ENCODE results near the gene FARS2. TPM values are rescaled to one million over a fixed set of nuclear protein-coding genes. Genes with fewer than 3 reads are reported as not detected.

FARS2 gene
- polyA plus RNA-seq, 1 donor (not counting 4 experiments of a cell fraction or from before 2014, with no cell fraction given), result 21.3 TPM

DNA sequence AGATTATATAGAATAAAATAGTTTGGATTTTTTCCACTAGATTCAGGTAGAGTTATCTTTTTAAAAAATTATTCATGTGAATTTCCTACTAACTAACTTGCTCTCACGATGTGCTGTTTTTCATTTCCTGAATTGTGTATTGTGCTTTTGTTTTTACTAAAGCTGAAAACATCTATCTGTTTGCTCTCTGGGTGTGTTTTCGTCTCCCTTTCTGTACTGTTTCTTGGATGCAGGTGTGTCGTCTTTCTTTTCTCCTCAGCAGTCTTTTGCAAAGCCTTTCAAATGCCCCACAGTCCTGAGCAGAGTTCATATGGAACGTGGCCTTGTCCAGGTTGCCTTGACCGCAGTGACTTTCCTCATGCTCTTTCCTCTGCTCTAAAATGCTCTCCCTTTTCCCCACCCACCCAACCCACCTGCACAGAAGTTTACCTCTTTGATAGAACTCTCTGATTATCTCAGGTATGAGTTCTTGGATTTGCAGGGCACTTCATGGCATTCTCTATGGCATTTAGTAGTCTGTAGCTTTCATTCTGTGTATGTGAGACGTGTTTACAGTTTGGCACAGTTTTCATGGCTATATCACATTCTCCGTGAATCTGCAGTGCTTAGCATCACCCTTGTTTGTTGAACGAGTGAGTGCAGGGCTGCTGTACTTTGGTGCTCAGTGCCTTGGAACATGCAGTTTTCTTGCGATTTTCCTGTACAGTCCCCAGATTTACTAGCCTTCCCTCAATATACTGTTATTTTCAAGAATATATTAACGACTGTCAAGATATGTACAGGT lies 77.1 kb downstream of the FARS2 start:
- Histone ChIP-seq H3K36me3 (ENCODE audit: control insufficient read depth in 2 of 2, extremely low read depth in 1 of 2, insufficient read depth in 2 of 2, low read length in 2 of 2) (no peaks in the 10 kb centered on the region), H3K9me3 (ENCODE audit: control insufficient read depth, low read depth, low read length) (no peaks in the 10 kb centered on the region), H3K9me1 (ENCODE audit: control insufficient read depth, extremely low read depth, insufficient read depth, low read length) (no peaks in the 10 kb centered on the region), H3K27ac (ENCODE audit: control insufficient read depth, insufficient read depth, low read length) (no peak overlapping the region), H2AFZ (ENCODE audit: control insufficient read depth, low read length) (no peak overlapping the region), H3K27me3 (ENCODE audit: control insufficient read depth, extremely low read depth, insufficient read depth, low read length) (no peaks in the 10 kb centered on the region), H3K4me2 (ENCODE audit: control insufficient read depth, extremely low read depth, insufficient read depth, low read depth, low read length) (no peak overlapping the region), H3K79me2 (ENCODE audit: control insufficient read depth, insufficient read depth, low read length) (peaks cover 5% of the 10 kb centered on the region), H3K9ac (ENCODE audit: control insufficient read depth, extremely low read depth, insufficient read depth, low read length) (no peak overlapping the region), H3K4me1 (ENCODE audit: control insufficient read depth, extremely low read depth, insufficient read depth, low read length) (peaks cover 3% of the 10 kb centered on the region), H3K4me3 (ENCODE audit: control insufficient read depth in 2 of 3, extremely low read depth in 1 of 3, insufficient read depth in 2 of 3, low read depth in 1 of 3, low read length in 3 of 3) (no peak overlapping the region), H4K20me1 (ENCODE audit: control insufficient read depth, extremely low read depth, insufficient read depth, low read length) (peaks cover 5% of the 10 kb centered on the region)
- dilution Hi-C loops (cut with MboI; ENCODE audit: extremely low pct_ligation_motif_present, low sequenced_read_pairs), result no loop called here
- DNase-seq (ENCODE audit: low read depth, low spot score), result no peak
- no peak for TF ChIP-seq EZH2 (IDR thresholded peaks at IDR 0.05; ENCODE audit: low read length)
- TF ChIP-seq, protein P1, sequence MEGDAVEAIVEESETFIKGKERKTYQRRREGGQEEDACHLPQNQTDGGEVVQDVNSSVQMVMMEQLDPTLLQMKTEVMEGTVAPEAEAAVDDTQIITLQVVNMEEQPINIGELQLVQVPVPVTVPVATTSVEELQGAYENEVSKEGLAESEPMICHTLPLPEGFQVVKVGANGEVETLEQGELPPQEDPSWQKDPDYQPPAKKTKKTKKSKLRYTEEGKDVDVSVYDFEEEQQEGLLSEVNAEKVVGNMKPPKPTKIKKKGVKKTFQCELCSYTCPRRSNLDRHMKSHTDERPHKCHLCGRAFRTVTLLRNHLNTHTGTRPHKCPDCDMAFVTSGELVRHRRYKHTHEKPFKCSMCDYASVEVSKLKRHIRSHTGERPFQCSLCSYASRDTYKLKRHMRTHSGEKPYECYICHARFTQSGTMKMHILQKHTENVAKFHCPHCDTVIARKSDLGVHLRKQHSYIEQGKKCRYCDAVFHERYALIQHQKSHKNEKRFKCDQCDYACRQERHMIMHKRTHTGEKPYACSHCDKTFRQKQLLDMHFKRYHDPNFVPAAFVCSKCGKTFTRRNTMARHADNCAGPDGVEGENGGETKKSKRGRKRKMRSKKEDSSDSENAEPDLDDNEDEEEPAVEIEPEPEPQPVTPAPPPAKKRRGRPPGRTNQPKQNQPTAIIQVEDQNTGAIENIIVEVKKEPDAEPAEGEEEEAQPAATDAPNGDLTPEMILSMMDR (optimal IDR thresholded peaks at IDR 0.05 in 1 of 3, IDR thresholded peaks at IDR 0.05 in 1 of 3, conservative IDR thresholded peaks at IDR 0.05 in 1 of 3; ENCODE audit: extremely low read depth in 1 of 3, insufficient read depth in 2 of 3, low read length in 3 of 3), result no peak
- no peak for FAIRE-seq

DNA sequence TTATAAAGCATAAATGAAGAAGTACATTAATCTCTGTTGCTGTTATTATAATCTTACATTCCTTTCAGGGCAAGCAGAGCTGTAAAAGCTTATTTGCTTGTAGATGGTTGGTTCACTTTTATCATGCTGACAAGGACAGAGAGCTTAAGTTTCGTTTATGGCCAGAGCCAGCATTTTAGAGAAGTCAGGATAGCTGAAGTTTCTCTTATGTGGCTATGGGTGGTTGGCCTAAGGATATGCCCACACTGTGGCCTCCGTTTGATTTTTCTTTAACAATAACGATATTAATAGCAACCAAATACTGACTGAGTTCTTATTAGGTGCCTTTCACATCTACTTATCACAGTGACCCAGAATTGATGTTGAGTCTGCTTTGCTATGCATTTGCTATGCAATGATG lies 78.5 kb downstream of the FARS2 start:
- TF ChIP-seq, protein P1 (optimal IDR thresholded peaks at IDR 0.05 in 1 of 3, IDR thresholded peaks at IDR 0.05 in 1 of 3, conservative IDR thresholded peaks at IDR 0.05 in 1 of 3; ENCODE audit: extremely low read depth in 1 of 3, insufficient read depth in 2 of 3, low read length in 3 of 3), result no peak
- no peak for TF ChIP-seq EZH2 (IDR thresholded peaks at IDR 0.05; ENCODE audit: low read length)
- Histone ChIP-seq H3K4me1 (ENCODE audit: control insufficient read depth, extremely low read depth, insufficient read depth, low read length) (no peaks in the 10 kb centered on the region), H2AFZ (ENCODE audit: control insufficient read depth, low read length) (no peak overlapping the region), H3K4me3 (ENCODE audit: control insufficient read depth in 2 of 3, extremely low read depth in 1 of 3, insufficient read depth in 2 of 3, low read depth in 1 of 3, low read length in 3 of 3) (no peak overlapping the region), H3K9me1 (ENCODE audit: control insufficient read depth, extremely low read depth, insufficient read depth, low read length) (no peaks in the 10 kb centered on the region), H3K9me3 (ENCODE audit: control insufficient read depth, low read depth, low read length) (no peaks in the 10 kb centered on the region), H4K20me1 (ENCODE audit: control insufficient read depth, extremely low read depth, insufficient read depth, low read length) (no peaks in the 10 kb centered on the region), H3K27me3 (ENCODE audit: control insufficient read depth, extremely low read depth, insufficient read depth, low read length) (no peaks in the 10 kb centered on the region), H3K36me3 (ENCODE audit: control insufficient read depth in 2 of 2, extremely low read depth in 1 of 2, insufficient read depth in 2 of 2, low read length in 2 of 2) (no peaks in the 10 kb centered on the region), H3K4me2 (ENCODE audit: control insufficient read depth, extremely low read depth, insufficient read depth, low read depth, low read length) (no peak overlapping the region), H3K9ac (ENCODE audit: control insufficient read depth, extremely low read depth, insufficient read depth, low read length) (no peak overlapping the region), H3K79me2 (ENCODE audit: control insufficient read depth, insufficient read depth, low read length) (no peaks in the 10 kb centered on the region), H3K27ac (ENCODE audit: control insufficient read depth, insufficient read depth, low read length) (no peak overlapping the region)
- dilution Hi-C loops (cut with MboI; ENCODE audit: extremely low pct_ligation_motif_present, low sequenced_read_pairs), result no loop called here
- FAIRE-seq (no peak), DNase-seq (ENCODE audit: low read depth, low spot score) (no peak)
